Left hindlimb (tissue), 1 donor: ENCODE measurements around the gene PSEN1.

Experiments
- DNase-seq: peaks from one replicate; pipeline ENCODE4 v3.0.0-alpha.2; 2018

Gene PSEN1

DNA sequence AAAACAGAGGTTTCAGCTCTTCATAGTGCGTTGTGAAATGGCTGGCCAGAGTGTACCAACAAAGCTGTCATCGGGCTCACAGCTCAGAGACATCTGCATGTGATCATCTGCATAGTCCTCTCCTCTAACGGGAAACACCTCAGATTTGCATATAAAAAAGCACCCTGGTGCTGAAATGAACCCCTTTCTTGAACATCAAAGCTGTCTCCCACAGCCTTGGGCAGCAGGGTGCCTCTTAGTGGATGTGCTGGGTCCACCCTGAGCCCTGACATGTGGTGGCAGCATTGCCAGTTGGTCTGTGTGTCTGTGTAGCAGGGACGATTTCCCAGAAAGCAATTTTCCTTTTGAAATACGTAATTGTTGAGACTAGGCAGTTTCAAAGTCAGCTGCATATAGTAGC, 86.7 kb downstream of the PSEN1 start:
- no peak for DNase-seq

DNA sequence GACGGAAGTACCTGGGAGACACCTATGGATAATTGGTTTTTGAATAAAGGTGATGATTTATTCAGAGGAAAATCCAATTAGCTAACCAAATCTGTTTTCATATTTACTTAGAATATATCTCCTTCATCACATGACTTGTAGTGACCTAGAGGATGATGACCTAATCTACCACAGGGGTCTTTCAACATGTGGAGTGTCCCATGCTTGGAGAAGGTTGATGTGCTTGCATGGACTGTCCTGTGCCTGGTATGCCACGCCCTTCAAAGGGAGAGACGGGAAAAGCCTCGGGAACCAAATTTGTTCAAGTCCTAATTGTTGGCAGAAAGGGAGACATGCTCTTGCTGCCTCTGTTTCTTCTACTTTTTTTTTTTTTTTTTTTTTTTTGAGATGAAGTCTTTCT, 89.2 kb downstream of the PSEN1 start:
- no peak for DNase-seq

DNA sequence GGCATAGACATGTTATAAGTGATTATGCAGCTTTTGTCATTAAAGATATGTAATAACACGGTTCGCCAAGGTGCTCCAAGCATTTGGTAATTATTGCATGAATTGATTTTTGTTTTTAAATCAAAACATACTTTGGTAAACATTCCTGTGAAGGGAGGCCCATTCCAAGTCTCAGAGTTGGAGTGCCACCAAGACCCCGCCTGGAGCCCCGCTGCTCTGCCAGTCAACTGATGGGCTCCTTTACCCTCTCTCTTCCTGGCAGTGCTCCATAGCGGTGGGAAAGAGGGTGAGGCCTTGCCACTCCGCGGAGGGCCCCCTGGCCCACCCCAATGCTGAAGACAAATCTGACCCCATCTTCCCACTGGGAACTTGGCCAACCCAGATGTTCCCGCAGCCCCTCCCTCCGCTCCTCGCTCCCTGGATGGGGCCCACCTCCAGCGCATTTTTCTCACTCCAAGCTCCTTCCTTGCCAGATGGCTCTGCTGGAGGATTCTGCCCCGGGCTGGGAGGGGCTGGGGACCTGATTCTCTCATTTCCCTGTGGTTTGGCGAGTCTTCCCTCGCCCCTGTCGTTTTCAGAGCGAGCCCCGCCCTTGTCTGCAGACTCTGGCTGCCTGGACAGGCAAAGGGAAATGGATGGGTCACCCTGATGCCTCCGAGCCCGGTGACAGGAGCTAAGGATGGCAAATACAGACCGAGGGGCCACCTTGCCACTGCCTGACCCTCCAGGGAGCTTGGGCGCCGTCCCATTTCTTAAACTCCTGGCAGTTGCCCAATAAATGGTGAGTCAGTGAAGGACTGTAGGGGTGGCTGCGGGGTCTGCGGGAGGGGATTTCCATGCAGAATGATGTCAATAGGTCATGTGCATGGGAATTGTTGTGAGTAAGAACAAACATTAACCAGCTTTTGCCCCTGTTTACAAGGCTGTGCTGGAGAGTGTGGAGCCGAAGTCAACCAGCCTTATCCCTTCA, 91.8 kb downstream of the PSEN1 start:
- DNase-seq: peak; percentile 88

DNA sequence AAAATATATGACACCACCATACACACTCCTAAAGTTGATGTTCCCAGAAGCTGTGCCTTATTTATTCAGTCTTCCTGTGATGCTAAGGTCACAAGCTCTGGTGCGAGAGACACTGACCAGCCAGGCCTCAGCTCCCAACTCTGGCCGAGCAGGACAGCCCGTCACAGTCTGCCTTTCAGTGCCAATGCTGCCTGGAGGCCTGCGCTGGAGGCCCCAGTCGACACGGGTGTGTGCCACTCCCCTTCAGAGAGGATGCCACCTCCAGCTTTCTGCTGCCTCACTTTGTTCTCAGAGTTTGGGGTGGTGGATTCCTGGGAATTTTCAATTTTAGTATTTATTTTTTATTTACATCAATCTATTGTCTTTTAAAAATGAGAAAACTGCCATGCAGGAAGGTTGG, 93.7 kb downstream of the PSEN1 start:
- no peak for DNase-seq

DNA sequence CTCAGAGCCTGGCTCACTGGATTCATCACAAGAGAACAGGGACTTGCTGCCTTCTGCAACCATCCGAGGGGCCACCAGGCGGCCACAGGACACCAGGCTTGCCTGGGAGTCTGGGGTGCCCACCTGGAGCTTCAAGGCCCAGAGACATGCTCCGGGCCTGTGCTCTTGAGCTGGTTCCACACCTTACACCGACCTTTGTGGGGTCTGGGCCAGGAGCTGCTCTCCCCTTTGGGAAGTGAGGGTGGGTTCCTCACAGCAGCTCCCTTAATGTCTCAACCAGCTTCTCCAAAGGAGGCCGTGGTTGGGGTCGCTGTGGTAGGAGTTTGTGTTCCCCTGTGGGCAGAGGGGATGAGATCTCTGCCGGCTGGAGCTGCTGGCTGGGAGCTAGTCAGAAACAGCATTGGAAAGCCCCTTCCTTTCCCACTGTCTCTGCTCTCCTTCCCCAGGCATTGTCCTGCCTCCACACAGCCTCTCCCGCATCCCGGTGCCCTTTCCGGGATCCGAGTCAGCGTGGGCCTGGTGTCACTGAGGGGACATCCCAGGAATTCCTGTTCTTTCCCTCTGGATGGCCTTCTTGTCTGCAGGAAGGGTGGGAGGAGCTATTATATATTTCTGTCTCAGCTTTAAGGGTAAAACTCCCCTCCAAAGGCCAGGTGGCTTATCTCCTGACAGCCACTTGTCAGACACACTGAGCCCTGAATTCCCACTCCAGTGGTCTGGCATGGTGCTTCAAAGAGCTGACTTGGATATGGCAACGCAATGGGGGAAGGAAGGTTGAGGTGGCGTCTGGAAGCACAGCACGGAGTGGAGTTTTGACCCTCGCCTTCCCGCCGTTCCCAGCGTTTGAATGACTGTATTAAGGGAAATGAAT, 95.9 kb downstream of the PSEN1 start:
- no peak for DNase-seq

DNA sequence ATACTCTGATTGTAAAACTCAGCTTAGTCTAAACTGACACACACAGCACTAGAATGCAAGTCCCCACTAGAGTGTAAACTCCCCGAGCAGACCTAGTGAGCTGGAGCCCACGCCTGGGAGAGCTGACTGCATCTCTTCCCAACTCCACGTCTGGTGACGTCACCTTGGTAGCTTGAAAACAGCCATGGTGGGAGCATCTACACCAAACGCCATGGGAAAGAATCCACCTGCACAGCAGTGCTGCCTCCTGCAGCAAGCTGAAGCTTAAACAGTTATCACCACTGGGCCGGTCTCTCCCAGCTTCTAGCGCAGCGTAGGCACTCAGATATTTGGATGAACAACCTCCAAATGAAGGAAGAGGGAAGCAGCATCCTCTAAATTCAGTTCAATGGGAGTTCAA, 96.7 kb downstream of the PSEN1 start:
- DNase-seq: no peak

DNA sequence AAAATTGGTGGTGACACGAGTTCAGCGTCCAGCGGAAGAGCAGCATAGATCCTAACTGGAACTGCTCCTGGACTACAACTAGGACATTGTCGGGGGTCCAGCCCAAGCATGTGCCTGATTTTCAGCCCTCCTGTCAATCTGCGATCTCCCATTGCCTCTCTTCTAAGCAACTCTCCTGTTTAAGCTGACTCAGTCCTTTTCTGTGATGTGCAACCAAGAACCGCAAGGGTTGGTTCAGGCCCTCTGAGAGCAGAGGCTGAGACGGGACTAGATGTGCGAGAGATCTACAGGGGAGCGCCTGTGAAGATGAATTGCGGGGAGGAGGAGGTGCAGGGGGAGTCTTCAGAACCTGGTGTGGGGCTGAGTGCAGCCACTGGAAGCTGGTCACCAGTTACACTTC, 97.3 kb downstream of the PSEN1 start:
- no peak for DNase-seq

DNA sequence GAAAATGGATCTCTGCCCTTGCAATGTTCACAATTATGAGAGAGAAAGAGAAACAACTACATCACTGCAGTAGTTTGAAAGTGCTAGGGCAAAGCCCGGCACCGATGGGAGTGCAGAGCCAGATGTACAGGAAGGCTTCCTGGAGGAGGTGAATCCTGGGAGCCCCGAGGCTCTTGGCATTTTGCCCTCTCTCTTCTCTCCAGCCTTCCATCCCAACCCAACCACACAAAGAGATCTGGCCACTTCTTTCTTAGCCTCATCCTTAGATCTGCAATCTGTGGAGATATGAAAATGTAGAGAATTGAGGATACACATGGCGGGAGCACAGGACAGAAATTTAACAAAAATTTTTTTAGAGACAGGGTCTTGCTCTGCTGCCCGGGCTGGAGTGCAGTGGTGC, 97.7 kb downstream of the PSEN1 start:
- no peak for DNase-seq

DNA sequence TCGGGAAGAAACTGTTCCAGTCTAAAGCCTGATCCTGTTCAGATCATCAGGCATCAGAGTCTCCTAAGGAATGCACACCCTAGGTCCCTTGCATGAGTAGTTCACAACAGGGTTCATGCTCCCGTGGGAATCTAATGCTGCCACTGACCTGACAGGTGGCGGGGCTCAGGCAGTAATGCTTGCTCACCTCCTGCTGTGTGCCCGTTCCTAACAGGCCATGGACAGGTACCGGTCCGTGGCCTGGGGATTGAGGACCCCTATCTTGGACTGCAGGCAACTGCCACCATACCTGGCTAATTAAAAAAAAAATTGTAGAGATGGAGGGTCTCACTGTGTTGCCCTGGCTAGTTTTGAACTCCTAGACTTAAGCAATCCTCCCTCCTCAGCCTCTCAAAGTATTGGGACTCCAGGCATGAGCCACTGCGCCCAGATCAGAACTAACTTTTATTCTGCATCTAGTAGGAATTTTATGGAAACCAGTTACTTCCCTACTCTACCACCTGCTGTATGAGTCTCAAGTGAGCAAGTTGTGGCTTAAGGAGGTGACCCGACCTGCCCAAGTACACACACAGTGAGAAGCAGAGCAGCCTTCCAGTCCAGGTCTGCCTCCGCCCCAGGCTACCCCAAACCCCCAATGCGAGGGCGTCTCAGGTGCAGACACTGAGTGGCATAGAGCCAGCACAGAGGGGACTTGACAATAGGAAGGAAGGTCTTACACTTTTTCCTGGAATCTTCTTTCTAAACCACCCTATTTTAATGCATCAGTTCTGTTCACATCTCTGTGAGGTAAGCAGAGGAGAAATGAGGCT, 98.5 kb downstream of the PSEN1 start:
- no peak for DNase-seq

DNA sequence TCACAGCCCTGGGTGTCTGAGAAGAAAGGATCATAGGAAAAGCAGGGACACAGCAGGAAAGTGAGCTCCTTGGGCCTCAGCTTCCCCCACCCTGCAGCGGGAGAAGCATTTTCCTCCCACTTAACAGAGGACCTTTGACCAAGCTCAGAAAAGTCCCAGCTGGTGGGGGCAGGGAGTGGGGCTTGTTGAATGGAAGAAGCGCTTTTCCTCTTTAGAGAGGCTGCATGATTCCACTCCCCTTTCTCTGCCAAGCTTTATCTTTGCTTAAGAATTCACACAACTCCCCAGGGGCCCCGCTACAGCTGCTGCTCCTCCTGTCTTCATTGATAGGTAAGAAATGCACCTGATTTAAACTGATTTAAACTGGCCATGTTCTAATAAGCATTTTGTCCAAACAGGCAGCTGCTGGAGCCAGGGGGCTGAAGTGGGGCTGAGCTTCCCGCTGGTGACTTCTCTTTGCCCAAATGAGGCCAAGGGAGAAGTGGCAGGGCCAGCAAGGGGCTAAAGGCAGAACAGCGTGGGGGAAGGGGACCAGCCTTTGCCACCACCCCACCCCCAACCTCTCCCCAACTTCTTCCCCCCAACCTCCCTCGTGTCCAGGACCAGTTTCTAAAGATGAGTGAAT, 99.3 kb downstream of the PSEN1 start:
- DNase-seq: no peak

DNA sequence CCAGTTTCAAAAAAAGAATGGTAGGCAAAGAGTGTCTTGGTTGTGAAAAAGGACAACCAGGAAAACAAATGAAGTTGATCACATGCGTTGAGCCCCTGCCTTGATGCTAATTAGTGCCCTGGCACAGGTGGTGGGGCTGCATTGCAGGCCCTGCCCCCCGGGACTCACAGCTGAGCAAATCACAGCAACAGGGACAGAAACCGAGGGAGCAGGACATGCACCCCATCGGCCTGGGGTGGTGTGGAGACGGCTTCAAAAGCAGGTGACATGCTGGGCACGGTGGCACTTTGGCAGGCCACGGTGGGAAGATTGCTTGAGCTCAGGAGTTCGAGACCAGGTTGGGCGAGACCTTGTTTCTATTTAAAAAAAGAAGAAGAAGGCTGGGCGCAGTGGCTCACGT, 99.8 kb downstream of the PSEN1 start:
- DNase-seq: no peak

DNA sequence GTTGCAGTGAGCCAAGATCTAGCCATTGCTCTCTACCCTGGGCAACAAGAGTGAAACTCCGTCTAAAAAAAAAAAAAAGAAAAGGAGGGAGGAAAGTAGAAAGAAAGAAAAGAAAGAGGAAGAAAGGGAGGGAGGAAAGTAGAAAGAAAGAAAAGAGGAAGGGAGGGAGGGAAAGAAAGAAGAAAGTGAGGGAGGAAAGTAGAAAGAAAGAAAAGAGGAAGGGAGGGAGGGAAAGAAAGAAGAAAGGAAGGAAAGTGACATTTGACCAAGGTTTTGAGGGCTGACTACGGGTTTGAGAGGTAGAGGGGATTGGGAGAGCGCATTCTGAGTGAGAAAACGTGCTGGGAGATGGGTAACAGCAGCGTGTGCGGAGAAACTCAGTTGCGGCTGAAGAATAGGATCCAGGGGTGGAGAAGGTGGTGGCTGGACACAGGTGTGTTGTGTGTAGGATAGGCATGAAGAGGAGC, 100.5 kb downstream of the PSEN1 start:
- DNase-seq: no peak

DNA sequence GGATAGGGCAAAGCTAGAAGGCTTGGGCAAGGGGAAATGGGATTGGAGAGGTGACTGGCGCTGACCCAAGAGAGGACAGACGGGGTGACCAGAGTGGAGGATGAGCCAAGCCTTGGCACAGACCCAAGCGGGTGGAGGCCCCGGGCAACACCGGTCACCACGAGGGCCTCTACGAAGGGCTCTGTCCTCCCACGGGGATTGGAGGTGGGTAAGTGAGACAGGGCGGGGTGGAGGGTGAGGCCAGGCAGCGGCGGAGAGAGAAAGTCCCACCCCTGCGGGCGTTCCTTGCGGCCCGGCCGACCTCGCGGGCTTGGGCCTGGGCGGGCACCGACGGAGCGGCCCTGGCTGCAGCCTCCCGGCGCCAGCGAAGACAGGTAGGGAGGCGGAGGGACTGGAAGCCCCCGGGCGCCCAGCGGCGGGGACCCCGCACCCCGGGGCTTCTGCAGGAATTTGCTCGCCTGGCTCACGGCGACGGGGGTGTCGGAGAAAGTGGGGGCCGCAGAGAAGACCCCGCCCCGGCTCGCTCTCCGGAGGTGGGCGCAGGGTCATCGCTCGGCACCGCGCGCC, 101.0 kb downstream of the PSEN1 start, which contains the start of gene PAPLN:
TSS of gene PAPLN (plus strand) at position 288 of the 567 bp plus-strand sequence. CDS start 2,273 bp downstream, outside the sequence.
- DNase-seq: no peak

DNA sequence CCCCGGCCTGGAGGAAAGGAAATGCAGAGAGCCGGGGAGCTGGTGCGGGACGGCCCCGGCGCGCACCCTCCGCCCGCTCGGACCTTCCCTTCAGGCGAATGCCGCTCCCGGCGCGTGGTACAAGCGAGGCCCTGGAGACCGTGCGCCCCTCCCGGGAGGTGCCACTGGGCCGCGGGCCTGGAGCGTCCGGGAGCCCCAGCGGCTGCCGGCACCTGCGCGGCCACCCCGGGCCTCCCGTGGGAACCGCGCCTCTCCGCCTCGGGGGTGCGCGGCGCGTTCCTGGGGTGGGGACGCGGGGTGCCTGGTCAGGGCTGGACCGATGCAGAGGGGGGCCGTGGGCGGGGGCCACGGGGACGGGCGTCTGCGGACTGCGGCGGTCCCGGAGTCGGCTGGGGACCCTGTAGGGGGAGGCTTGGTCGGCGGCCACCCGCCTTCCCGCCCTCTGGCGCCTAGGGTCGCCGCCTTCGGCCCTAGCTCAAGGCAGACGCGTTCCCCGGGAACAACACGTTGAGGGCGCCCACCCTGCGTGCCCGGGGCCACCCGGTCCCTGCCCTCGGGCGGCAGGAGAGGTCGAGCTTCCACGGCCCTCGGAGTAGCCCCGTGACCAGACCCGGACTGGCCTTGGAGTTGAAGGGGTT, 101.6 kb downstream of the PSEN1 start:
- no peak for DNase-seq

DNA sequence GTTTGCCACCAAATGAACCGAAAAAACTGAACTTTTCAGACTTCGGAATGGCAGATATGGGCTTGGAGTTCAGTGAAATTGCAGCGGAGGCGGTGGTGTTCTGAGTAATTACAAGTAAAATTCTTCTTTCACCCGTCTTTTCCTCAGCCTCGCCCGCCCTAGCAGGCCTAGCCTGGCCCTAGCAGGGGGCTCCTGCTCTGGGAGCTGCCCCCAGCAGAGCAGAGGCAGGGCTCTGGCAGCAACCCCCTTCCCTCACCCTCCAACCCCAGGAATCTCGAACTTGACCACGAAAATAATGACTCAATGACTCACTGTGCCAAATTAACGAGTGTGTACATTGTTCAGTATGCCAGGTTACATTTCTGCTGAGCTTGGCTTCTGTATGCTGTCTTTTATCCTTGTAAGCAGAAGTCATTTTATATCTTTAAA, 102.1 kb downstream of the PSEN1 start:
- no peak for DNase-seq

DNA sequence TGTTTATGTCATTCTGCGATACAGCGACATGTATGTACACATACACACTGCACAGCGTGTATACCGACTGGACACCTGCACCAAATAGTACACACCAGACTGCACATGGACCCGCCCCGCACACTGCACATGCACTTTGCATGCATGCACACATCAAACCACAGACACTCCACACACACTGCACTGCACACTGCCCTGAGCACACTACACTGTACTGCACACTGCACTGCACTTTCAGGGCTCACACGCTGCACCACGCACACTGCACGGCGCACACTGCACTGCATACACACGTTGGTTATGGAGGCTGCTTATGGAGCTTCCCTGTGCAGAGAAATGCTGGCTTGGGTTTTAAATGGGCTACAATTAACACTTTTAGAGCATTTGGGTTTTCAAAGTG, 102.6 kb downstream of the PSEN1 start:
- no peak for DNase-seq

DNA sequence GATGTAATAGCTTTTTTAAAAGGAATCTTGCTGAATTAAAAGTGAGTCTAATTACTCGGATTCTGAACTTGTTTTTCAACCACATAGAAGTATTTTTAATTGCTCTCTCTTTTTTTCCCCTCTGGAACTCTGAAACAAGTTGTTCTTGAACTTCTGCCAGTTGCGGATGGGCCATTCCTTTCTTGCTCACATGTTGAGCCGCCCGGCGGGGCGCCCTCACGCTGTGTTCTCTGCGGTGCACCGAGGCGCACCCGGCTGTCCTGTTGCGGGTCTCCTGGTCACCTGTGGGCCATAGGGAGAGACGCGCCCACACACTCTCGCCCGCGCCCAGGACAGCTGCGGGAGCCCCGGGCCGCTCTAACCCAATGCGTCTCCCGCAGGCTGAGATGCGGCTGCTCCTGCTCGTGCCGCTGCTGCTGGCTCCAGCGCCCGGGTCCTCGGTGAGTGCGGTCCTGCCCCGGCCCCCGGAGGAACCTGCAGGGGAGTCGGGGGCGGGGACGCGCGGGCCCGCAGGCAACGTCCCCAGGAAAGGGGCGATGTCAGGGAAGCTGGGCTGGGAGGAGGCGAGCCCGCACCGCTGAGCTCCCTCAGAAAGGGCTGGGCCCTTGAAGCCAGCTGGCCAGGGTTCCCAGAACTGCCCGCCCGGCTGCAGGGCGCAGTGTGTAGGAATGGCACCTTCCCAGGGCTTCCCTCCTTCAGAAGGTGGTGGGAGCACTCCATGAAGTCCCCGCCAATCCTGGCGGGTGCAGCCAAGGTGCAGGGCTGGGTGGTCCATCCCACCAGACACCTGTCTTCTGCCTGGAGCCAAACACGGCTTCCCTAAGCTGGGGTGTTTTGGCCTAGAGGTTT, 103.3 kb downstream of the PSEN1 start:
- DNase-seq: no peak

DNA sequence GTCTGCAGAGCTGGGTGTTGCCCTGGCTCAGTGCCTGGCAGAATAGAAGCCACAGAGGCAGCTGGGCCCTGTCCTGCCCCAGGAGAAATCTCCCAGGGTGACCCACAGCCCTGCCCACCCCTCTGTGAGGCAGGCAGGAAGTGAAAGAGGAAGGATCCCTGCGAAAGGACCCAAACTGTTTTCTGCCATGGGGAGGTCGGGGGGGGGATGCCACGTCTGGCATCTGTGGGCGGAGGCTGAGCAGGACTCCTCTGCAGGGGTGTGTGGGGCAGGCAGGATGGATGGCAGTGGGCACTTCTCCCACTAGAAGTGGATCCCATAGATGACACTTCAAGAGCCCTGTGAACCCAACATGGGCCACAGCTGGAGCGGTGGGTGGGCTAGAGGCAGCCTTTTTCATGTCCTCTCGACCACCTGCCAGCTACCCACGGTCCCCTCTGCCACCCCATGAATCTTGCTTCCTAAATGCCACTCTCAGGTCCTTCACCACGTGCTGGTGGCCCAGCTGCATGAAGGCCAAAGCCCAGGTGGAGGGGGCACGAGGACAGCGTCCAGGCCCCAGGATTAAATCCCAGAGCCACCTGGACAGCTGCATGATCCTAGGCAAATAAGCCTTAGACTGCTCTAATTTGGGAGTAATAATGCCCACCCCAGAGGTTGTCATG, 104.6 kb downstream of the PSEN1 start:
- DNase-seq: no peak

DNA sequence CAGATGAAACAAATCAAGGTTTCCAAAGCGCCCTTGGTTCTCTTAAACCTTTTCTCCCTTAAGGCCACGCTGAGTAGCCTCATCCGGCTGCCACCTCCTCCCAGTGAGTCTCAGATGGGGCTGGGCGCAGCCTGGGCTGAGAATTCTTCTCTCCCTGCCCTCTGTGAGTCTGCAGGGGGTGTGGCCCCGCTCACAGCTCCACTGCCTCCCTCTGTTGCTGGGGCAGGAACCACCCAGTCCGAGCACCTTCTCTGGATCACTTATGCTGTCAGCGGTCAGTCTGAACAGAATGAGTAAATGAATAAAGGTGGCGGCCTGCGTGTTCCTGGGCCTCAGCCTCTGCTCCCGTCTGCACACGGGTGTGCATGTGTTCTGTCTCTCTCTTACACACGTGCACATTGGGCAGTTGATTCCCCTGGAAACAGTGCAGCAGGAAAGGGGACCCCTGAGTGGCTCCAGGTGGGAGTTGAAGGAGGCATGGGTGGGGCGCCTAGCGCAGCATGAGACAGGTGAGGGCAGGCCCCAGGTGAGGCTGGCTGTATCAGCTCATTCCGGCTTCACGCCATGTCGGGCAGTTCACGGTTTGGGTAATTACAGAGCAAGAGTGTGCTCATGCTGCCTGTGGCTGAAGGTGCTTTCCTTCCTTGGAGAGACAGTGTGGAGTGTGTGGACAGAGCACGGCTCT, 105.3 kb downstream of the PSEN1 start:
- no peak for DNase-seq
